NCI-H1105 (cell line): ENCODE data around the gene ADGRD1.

Experiments used
- DNase-seq: peaks from one replicate; lab custom pipeline; 2025; lab: John Stamatoyannopoulos, UW

Gene ADGRD1

GRCh38 chr12:130966443-130967030 lies 12.8 kb downstream of the ADGRD1 start:
- DNase-seq, result no peak

- DNase-seq, result no peak
Observed at GRCh38 chr12:130967636-130968035, 13.9 kb downstream of the ADGRD1 start.

- no peak for DNase-seq
Observed at GRCh38 chr12:130968611-130969010, 14.9 kb downstream of the ADGRD1 start.

GRCh38 chr12:130969223-130969622 lies 15.5 kb downstream of the ADGRD1 start:
- no peak for DNase-seq

GRCh38 chr12:130970165-130970907 lies 16.6 kb downstream of the ADGRD1 start:
- DNase-seq, result no peak

GRCh38 chr12:130970908-130971233 lies 17.2 kb downstream of the ADGRD1 start:
- DNase-seq, result no peak

- DNase-seq, result no peak
Observed at GRCh38 chr12:130971925-130972585, 18.3 kb downstream of the ADGRD1 start.

GRCh38 chr12:130972586-130972950 lies 18.9 kb downstream of the ADGRD1 start:
- no peak for DNase-seq

- DNase-seq, result no peak
Observed at GRCh38 chr12:130973109-130973508, 19.4 kb downstream of the ADGRD1 start.

GRCh38 chr12:130973906-130974305 lies 20.2 kb downstream of the ADGRD1 start:
- DNase-seq, result no peak

GRCh38 chr12:130975116-130975515 lies 21.4 kb downstream of the ADGRD1 start:
- DNase-seq, result no peak

- no peak for DNase-seq
Observed at GRCh38 chr12:130976171-130976720, 22.5 kb downstream of the ADGRD1 start.

GRCh38 chr12:130977046-130977742 lies 23.5 kb downstream of the ADGRD1 start:
- DNase-seq, result no peak

- DNase-seq, result no peak
Observed at GRCh38 chr12:130977743-130978095, 24.0 kb downstream of the ADGRD1 start.

- no peak for DNase-seq
Observed at GRCh38 chr12:130978785-130979184, 25.1 kb downstream of the ADGRD1 start.

GRCh38 chr12:130981074-130981742 lies 27.5 kb downstream of the ADGRD1 start:
- no peak for DNase-seq

GRCh38 chr12:130981911-130982310 lies 28.2 kb downstream of the ADGRD1 start:
- no peak for DNase-seq

- no peak for DNase-seq
Observed at GRCh38 chr12:130982565-130983225, 29.0 kb downstream of the ADGRD1 start.

GRCh38 chr12:130983328-130984017 lies 29.8 kb downstream of the ADGRD1 start:
- DNase-seq, result no peak

GRCh38 chr12:130984183-130985058 lies 30.7 kb downstream of the ADGRD1 start:
- no peak for DNase-seq
